GM23248 (cell line): Measurements from ENCODE around the gene HDAC7.

ENCODE experiments used
- EZH2 ChIP-seq: fragments of 200-600 bp; sonication (generic); IDR thresholded peaks from 2 replicates; pipeline ENCODE4 v1.6.1; 2018; ENCODE audit warnings: antibody characterized with exemption, mild to moderate bottlenecking; ENCODE audit not compliant: insufficient read depth, poor library complexity, severe bottlenecking
- EZH2phosphoT487 ChIP-seq: fragments of 200-600 bp; sonication (generic); IDR thresholded peaks from 2 replicates; pipeline ENCODE4 v1.6.1; 2018; ENCODE audit warnings: antibody characterized with exemption, moderate library complexity, mild to moderate bottlenecking, low read depth; ENCODE audit not compliant: insufficient read depth

- TF ChIP-seq EZH2 (no peak), EZH2phosphoT487 (no peak)
These were observed 21.8 kb upstream of the HDAC7 start for GRCh38 chr12:47841501-47841900.
